ENCODE data around the gene RSRC2. TPM values are rescaled to one million over a fixed set of nuclear protein-coding genes. Genes with fewer than 3 reads are reported as not detected.
A peak's percentile ranks its signal among the peaks of the same experiment; 100 is the strongest.

RSRC2 gene
- total and polyA plus RNA-seq, 9 of the 15 experiments (the other 6 are each of a cell fraction or from before 2014, with no cell fraction given): 52.6 to 123 (median 80.3) TPM

GRCh38 chr12:122457627-122458026 is 69.1 kb downstream of the RSRC2 start:
- 34% methylated on average over 2 of the region's 2 CpGs for WGBS (ENCODE audit: insufficient coverage, low coverage, missing lambda C conversion rate)

More at GRCh38 chr12:122457627-122458026, 69.1 kb downstream of the RSRC2 start:
- Histone ChIP-seq H3K4me1 (replicated peaks in 1 of 2; ENCODE audit: control insufficient read depth in 2 of 2, insufficient read depth in 2 of 2, low read length in 2 of 2) (peaks cover 0 to 3% of the 10 kb centered on the region in 2 experiments; a peak in 2 of 5 replicates), H2AFZ (ENCODE audit: low read depth, low read length) (peak overlapping the region; percentile 11; the same call in 1 of the 2 replicates), H3K4me3 (no peak overlapping the region), H3K9me3 (replicated peaks; ENCODE audit: control insufficient read depth, insufficient read depth, low read depth, low read length) (no peaks in the 10 kb centered on the region), H3K9ac (ENCODE audit: insufficient read depth in 1 of 2, low read depth in 2 of 2, low read length in 2 of 2) (no peak overlapping the region), H4K20me1 (replicated peaks; ENCODE audit: control insufficient read depth, insufficient read depth, low read length) (no peaks in the 10 kb centered on the region), H3K9me1 (ENCODE audit: control insufficient read depth, insufficient read depth, low read length) (no peaks in the 10 kb centered on the region), H3K4me2 (ENCODE audit: insufficient read depth, low read length) (no peak overlapping the region), H3K79me2 (ENCODE audit: control insufficient read depth, insufficient read depth, low read length) (no peaks in the 10 kb centered on the region), H3K36me3 (ENCODE audit: control insufficient read depth, insufficient read depth, low read length) (no peaks in the 10 kb centered on the region), H3K27me3 (ENCODE audit: control insufficient read depth in 2 of 2, insufficient read depth in 2 of 2, low read length in 2 of 2) (no peaks in the 10 kb centered on the region), H3K27ac (ENCODE audit: extremely low read depth, low read depth, low read length) (no peak overlapping the region)
- no peak for DNase-seq (ENCODE audit: extremely low read depth in 1 of 4, low spot score in 3 of 4)
- TF ChIP-seq NR1H2 (CRISPR knock-in tag; IDR thresholded peaks at IDR 0.05) (no peak), HCFC1 (IDR thresholded peaks at IDR 0.05; ENCODE audit: low read depth, low read length) (no peak), GABPB1 (CRISPR knock-in tag; IDR thresholded peaks at IDR 0.05) (no peak), NR2F6 (CRISPR knock-in tag; IDR thresholded peaks at IDR 0.05) (no peak)
- TF ChIP-seq, protein P1, sequence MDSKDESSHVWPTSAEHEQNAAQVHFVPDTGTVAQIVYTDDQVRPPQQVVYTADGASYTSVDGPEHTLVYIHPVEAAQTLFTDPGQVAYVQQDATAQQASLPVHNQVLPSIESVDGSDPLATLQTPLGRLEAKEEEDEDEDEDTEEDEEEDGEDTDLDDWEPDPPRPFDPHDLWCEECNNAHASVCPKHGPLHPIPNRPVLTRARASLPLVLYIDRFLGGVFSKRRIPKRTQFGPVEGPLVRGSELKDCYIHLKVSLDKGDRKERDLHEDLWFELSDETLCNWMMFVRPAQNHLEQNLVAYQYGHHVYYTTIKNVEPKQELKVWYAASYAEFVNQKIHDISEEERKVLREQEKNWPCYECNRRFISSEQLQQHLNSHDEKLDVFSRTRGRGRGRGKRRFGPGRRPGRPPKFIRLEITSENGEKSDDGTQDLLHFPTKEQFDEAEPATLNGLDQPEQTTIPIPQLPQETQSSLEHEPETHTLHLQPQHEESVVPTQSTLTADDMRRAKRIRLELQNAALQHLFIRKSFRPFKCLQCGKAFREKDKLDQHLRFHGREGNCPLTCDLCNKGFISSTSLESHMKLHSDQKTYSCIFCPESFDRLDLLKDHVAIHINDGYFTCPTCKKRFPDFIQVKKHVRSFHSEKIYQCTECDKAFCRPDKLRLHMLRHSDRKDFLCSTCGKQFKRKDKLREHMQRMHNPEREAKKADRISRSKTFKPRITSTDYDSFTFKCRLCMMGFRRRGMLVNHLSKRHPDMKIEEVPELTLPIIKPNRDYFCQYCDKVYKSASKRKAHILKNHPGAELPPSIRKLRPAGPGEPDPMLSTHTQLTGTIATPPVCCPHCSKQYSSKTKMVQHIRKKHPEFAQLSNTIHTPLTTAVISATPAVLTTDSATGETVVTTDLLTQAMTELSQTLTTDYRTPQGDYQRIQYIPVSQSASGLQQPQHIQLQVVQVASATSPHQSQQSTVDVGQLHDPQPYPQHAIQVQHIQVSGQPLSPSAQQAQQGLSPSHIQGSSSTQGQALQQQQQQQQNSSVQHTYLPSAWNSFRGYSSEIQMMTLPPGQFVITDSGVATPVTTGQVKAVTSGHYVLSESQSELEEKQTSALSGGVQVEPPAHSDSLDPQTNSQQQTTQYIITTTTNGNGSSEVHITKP (IDR thresholded peaks at IDR 0.05; ENCODE audit: partially characterized antibody): peak; percentile 89
- intact Hi-C loops (cut with micrococcal nuclease): no loop called here
- in situ Hi-C loops (cut with MboI): no loop called here
- no peak for FAIRE-seq
- no TSS peak for BruUV-seq (replicated peaks)
- ChIA-PET CTCF (ENCODE audit: low intra/inter-chr PET ratio) (no interaction called here), POLR2A (no interaction called here)
- ATAC-seq: no peak

All from K562 (cell line).